ENCODE results near the gene SLC3A2.
A peak's percentile ranks its signal among the peaks of the same experiment; 100 is the strongest.

The SLC3A2 gene

DNA sequence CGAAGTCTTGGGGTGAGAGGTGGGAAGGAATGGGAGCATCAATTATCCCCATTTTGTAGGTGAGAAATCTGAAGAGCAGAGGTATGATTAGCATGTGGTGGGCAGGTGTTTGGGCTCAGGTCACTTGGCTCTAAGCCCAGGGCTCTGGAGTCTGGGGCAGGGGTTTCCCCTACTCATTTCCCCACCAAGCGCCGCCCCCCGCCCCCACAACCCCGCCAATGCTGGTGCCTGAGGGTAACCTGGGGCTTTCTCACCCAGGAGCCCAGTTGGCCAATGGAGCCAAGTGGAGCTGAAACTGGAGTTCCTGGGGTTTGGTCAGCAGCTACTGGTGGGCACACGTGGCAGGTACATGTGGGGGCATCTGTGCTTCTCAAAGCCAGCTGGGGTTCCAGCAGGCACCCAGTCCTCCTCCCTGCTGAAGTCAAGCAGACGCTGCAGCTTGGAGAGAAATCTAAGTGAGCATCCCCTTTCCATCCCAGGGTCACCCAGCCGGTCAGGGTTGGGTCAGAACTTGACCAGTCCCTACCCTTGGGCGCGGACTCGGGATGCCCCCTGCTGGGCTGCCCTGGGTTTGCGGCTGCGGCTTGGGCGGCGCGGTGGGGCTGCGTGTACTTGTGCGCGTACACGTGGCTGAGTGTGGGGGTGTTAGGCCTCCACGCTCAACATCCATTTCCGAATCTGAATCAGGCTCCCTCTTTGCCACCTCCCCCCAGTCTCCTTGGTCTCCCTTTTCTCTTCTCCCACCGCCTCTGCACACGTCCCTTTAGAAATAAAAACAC is 42.1 kb downstream of the SLC3A2 start:
- H3K27me3 Mint-ChIP-seq (ENCODE audit: low read depth, poor library complexity) = peaks cover 73% of the 10 kb centered on the region

DNA sequence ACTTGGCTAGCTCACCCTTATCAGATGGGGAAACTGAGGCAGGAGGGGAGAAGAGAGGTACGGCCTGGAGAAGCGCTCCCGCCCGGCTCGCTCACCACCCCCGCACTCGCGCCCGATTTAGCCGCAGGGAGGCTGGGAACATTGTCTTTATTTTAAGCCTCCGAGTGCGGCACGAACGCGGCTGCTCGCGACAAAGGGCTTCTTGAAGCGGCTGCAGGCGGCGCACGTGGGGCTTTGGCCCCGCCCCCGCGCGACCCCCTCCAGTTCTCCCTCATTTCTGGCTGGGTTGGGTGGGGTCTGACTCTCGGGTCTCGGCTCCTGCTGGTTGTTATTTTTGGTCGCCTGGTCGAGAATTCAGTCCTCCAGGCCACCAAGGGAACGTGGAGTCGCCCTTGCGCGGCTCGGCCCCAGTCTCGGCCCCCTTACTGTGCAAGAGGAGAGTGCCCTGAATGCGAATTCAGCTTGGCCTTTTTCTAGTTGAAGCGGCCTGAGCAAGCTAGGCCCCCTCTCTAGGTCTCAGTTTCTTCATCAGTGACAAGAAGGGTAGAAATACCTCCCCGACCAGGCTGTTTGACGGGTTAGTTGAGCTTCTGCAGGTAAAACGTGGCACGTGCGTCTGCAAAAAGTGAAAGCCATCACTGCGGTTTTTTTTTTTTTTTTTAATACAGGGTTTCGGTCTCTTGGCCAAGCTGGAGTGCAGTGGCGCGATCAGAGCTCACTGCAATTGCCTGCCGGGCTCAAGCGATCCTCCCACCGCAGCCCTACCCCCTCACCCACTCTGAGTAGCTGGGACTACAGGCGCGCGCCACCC is 43.1 kb downstream of the SLC3A2 start:
- H3K4me3 Mint-ChIP-seq = peak overlapping the region; percentile 74
- H3K27ac Mint-ChIP-seq = no peak overlapping the region
- TF ChIP-seq, protein P1, sequence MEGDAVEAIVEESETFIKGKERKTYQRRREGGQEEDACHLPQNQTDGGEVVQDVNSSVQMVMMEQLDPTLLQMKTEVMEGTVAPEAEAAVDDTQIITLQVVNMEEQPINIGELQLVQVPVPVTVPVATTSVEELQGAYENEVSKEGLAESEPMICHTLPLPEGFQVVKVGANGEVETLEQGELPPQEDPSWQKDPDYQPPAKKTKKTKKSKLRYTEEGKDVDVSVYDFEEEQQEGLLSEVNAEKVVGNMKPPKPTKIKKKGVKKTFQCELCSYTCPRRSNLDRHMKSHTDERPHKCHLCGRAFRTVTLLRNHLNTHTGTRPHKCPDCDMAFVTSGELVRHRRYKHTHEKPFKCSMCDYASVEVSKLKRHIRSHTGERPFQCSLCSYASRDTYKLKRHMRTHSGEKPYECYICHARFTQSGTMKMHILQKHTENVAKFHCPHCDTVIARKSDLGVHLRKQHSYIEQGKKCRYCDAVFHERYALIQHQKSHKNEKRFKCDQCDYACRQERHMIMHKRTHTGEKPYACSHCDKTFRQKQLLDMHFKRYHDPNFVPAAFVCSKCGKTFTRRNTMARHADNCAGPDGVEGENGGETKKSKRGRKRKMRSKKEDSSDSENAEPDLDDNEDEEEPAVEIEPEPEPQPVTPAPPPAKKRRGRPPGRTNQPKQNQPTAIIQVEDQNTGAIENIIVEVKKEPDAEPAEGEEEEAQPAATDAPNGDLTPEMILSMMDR (IDR thresholded peaks at IDR 0.05) = no peak
- peak; percentile 49 for DNase-seq
- peaks cover 16% of the 10 kb centered on the region for H3K9me3 Mint-ChIP-seq
- H3K4me1 Mint-ChIP-seq = peaks cover 60% of the 10 kb centered on the region
- no peaks in the 10 kb centered on the region for H3K36me3 Mint-ChIP-seq (ENCODE audit: low read depth)
- peaks cover 83% of the 10 kb centered on the region for H3K27me3 Mint-ChIP-seq (ENCODE audit: low read depth, poor library complexity)

More for the DNA sequence above, 42.1 kb downstream of the SLC3A2 start:
- H3K36me3 Mint-ChIP-seq (ENCODE audit: low read depth) = no peaks in the 10 kb centered on the region
- no peak for DNase-seq
- H3K9me3 Mint-ChIP-seq = peaks cover 16% of the 10 kb centered on the region
- H3K27ac Mint-ChIP-seq = no peak overlapping the region
- TF ChIP-seq, protein P1 (IDR thresholded peaks at IDR 0.05) = peak; percentile 29
- peak overlapping the region; percentile 57 for H3K4me3 Mint-ChIP-seq
- H3K4me1 Mint-ChIP-seq = peaks cover 57% of the 10 kb centered on the region

DNA sequence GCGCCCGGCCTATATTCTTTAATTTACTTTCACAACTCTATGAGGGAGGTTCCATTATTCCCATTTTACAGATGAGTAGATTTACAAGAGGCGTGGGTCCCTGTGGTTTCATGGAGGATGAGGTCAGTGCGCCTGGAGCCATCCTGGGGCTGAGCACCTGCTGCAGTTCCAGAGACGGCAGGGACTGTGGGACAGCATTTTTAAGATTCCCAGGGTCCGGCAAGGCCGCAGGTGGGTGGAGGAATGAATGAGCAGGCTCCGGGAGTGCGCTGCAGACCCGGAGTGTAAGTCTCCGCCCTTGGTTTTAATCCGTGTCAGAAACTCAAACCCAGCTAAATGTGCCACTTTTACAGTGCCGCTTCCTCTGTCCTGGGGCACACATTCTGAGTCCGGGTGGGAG is 44.6 kb downstream of the SLC3A2 start:
- TF ChIP-seq, protein P1 (IDR thresholded peaks at IDR 0.05) = no peak
- DNase-seq = no peak
- H3K36me3 Mint-ChIP-seq (ENCODE audit: low read depth) = no peaks in the 10 kb centered on the region
- H3K4me3 Mint-ChIP-seq = peak overlapping the region; percentile 71
- H3K4me1 Mint-ChIP-seq = peaks cover 60% of the 10 kb centered on the region
- no peak overlapping the region for H3K27ac Mint-ChIP-seq
- peaks cover 16% of the 10 kb centered on the region for H3K9me3 Mint-ChIP-seq
- peaks cover 94% of the 10 kb centered on the region for H3K27me3 Mint-ChIP-seq (ENCODE audit: low read depth, poor library complexity)

DNA sequence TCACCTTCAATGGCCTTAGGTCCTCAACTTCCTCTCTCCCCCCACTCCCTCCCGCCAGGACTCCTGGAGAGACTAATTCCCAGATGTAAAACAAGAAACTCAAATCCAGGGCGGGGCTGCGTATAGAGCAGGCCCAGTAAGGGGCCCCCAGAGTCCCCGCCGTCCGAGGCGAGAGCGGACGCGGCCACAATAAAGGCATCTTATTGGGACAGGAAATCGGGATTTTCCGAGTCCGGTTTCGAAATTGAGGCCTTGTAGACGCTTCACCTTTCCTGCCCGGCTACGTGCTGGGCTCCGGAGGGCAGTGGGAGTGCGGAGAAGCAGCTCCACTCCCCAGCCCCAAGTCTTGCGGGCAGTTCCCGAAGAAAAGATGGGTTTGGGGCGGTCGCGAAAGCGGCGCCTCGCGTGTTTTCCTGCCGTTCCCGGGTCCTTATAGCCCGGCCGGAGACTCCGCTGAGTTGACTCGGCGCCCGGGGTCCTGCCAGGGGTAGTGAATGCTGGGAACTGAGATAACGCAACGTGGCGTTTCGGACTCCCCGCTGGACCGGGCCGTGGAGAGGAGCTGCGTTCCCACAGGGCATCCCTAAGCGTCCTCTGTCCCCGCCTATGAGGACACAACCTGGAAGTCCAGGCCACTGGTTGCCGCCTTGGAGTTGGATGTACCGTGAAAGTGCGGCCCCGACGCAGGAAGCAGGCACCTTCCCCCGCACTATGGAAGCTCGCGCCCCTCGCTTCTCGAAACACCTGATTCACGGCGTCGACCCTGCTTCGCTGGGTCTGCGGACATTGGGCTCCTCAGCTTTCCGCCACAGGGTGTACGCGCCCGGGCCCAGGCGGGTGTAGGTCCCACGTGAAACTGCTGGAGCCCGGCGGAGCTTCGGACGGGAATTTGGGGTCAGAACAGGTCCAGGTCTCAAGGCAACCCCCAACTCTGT is 45.3 kb downstream of the SLC3A2 start:
- Mint-ChIP-seq H3K27me3 (ENCODE audit: low read depth, poor library complexity) (peaks cover 96% of the 10 kb centered on the region), H3K4me1 (peaks cover 60% of the 10 kb centered on the region), H3K4me3 (peak overlapping the region; percentile 71), H3K36me3 (ENCODE audit: low read depth) (no peaks in the 10 kb centered on the region), H3K9me3 (peaks cover 16% of the 10 kb centered on the region), H3K27ac (no peak overlapping the region)
- peak; percentile 46 for DNase-seq
- TF ChIP-seq, protein P1 (IDR thresholded peaks at IDR 0.05) = no peak

DNA sequence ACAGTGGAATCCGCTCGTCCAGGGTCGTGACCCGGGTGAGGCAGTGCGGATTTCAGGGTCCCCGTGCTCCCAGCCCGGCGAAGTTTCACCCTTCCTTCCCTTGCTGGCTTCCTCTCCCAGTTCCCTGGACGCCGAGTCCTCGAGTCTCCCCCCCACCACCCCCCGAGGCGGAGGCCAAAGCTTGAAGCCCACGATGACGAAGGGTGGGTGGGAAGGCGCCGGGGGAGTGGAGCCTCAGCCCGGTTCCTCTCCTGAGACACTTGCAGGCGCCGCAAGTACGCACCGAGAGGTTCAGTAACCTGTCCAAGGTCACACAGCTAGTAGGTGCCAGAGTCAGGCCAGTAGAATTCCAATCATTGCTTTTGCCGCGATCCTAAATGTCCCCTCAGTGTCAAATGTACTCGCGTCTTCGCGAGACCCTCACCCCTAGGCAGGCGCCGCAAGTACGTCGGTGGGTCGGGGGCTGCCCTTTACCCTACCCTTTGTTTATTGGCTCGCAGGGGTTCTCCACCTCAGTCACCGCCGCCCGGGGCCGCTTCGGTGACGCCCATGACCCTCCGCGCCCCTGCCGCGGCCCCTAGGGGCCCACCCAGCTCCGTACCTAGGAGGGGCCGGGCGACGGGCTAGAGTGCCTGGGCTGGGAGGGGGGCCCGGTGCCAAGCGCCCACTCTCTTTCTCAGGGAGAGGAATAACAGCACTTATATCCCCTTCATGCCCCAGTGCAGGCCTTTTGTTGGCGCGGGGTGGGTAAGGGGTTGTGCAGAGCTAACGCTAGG is 46.2 kb downstream of the SLC3A2 start:
- Mint-ChIP-seq H3K27ac (no peak overlapping the region), H3K4me1 (peaks cover 63% of the 10 kb centered on the region), H3K36me3 (ENCODE audit: low read depth) (no peaks in the 10 kb centered on the region), H3K4me3 (peak overlapping the region; percentile 71), H3K9me3 (peaks cover 16% of the 10 kb centered on the region), H3K27me3 (ENCODE audit: low read depth, poor library complexity) (peaks cover 95% of the 10 kb centered on the region)
- no peak for DNase-seq
- TF ChIP-seq, protein P1 (IDR thresholded peaks at IDR 0.05) = no peak
